ENCODE results near the gene C22orf15. TPM values are rescaled to one million over a fixed set of nuclear protein-coding genes. Genes with fewer than 3 reads are reported as not detected.

C22orf15 gene
- total RNA-seq, 3 donors from 2014 or later = 0.11 to 0.30 TPM; not detected in 1

DNA sequence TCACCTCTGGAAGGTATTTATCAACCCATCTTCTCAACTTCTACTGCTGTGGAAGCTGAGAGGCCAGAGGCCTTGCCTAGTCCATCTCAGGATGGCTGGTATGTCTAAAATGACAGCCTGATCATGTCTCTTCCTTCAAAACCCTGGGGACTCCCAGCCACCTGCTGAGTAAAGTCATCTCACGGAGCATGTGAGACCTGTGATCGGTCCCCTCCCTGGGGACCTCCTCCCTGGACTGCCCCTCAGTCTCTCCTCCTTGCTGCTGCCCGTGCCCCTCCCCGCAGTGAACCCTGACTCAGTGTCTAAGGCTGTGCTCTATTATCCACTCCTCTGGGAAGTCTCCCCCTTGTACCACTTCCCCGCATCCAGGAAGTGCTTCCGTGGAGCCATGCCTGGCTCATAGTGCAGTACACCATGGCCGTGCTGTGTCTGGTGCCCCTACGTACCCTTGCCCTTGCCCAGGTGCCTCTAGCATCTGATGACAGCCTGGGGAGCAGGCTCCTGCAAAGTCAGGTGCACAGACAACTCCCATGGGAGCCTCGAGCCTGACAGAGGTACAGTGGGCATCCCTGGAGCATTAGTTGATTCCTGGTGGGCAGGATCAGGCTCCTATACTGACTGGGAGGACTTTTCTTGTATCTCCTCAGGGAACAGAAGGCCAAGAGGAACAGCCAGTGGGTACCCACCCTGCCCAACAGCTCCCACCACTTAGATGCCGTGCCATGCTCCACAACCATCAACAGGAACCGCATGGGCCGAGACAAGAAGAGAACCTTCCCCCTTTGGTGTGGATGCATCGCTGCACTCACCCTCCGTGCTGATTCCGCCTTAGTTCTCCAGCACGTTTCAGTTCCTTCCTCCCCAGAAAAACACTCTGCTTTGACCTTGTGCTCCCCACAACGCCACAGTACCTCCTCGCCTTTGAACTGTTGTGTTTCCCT is 37.8 kb downstream of the C22orf15 start:
- no peaks in the 10 kb centered on the region for H3K9me3 Mint-ChIP-seq
- peaks cover 1% of the 10 kb centered on the region for H3K4me1 Mint-ChIP-seq (ENCODE audit: low read depth)
- no peaks in the 10 kb centered on the region for H3K27me3 Mint-ChIP-seq (ENCODE audit: low read depth)
- DNase-seq = no peak
- H3K4me3 Mint-ChIP-seq = no peak overlapping the region
- ATAC-seq = no peak
- peaks cover 32% of the 10 kb centered on the region for H3K36me3 Mint-ChIP-seq (ENCODE audit: insufficient read depth)

- no peak for ATAC-seq
- Mint-ChIP-seq H3K27me3 (ENCODE audit: low read depth) (no peaks in the 10 kb centered on the region), H3K9me3 (no peaks in the 10 kb centered on the region), H3K36me3 (ENCODE audit: insufficient read depth) (peaks cover 34% of the 10 kb centered on the region), H3K4me3 (no peak overlapping the region), H3K4me1 (ENCODE audit: low read depth) (peaks cover 1% of the 10 kb centered on the region)
- no peak for DNase-seq
Measured at GRCh38 chr22:23801238-23801821, 38.5 kb downstream of the C22orf15 start.

GRCh38 chr22:23801886-23802377 is 39.1 kb downstream of the C22orf15 start:
- no peak for DNase-seq
- Mint-ChIP-seq H3K9me3 (no peaks in the 10 kb centered on the region), H3K36me3 (ENCODE audit: insufficient read depth) (peaks cover 34% of the 10 kb centered on the region), H3K4me3 (no peak overlapping the region), H3K4me1 (ENCODE audit: low read depth) (peaks cover 1% of the 10 kb centered on the region), H3K27me3 (ENCODE audit: low read depth) (no peaks in the 10 kb centered on the region)
- ATAC-seq = no peak

- H3K9me3 Mint-ChIP-seq = no peaks in the 10 kb centered on the region
- peaks cover 41% of the 10 kb centered on the region for H3K36me3 Mint-ChIP-seq (ENCODE audit: insufficient read depth)
- H3K4me3 Mint-ChIP-seq = no peak overlapping the region
- H3K27me3 Mint-ChIP-seq (ENCODE audit: low read depth) = no peaks in the 10 kb centered on the region
- DNase-seq (no peak), ATAC-seq (no peak)
- peaks cover 1% of the 10 kb centered on the region for H3K4me1 Mint-ChIP-seq (ENCODE audit: low read depth)
Measured at GRCh38 chr22:23803001-23803819, 40.4 kb downstream of the C22orf15 start.

GRCh38 chr22:23804781-23805291 is 42.0 kb downstream of the C22orf15 start:
- no peak overlapping the region for H3K4me3 Mint-ChIP-seq
- peaks cover 41% of the 10 kb centered on the region for H3K36me3 Mint-ChIP-seq (ENCODE audit: insufficient read depth)
- H3K27me3 Mint-ChIP-seq (ENCODE audit: low read depth) = no peaks in the 10 kb centered on the region
- no peaks in the 10 kb centered on the region for H3K9me3 Mint-ChIP-seq
- ATAC-seq (no peak), DNase-seq (no peak)
- H3K4me1 Mint-ChIP-seq (ENCODE audit: low read depth) = peaks cover 1% of the 10 kb centered on the region

DNA sequence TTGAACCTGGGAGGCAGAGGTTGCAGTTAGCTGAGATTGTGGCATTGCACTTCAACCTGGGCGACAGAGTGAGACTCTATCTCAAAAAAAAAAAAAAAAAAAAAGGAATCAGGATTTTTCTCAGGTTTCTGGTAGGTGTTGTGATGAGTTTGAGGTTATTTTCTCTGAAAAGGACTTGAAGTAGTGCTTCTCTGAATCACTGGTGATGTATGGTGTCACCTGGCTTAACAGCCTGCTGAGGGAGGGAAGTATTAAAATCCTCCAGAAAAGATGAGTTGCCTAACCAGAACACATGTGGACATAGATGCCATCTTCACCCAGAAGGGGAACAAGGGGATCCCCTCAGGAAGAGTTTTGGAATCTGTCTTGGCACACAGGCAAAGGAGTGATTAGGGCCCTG is 44.0 kb downstream of the C22orf15 start:
- H3K9me3 Mint-ChIP-seq = no peaks in the 10 kb centered on the region
- H3K27me3 Mint-ChIP-seq (ENCODE audit: low read depth) = no peaks in the 10 kb centered on the region
- no peak overlapping the region for H3K4me3 Mint-ChIP-seq
- no peaks in the 10 kb centered on the region for H3K4me1 Mint-ChIP-seq (ENCODE audit: low read depth)
- H3K36me3 Mint-ChIP-seq (ENCODE audit: insufficient read depth) = peaks cover 37% of the 10 kb centered on the region
- DNase-seq = no peak
- no peak for ATAC-seq

- Mint-ChIP-seq H3K9me3 (no peaks in the 10 kb centered on the region), H3K36me3 (ENCODE audit: insufficient read depth) (peaks cover 24% of the 10 kb centered on the region), H3K4me1 (ENCODE audit: low read depth) (peaks cover 1% of the 10 kb centered on the region), H3K27me3 (ENCODE audit: low read depth) (no peaks in the 10 kb centered on the region), H3K4me3 (no peak overlapping the region)
- DNase-seq (no peak), ATAC-seq (no peak)
Measured at GRCh38 chr22:23812378-23812777, 49.6 kb downstream of the C22orf15 start.

Other genes starting within 250 kb of the C22orf15 start
- not detected for gene IGLL1, start 182.7 kb upstream of the C22orf15 start, total RNA-seq
- gene DRICH1, start 130.7 kb upstream of the C22orf15 start, total RNA-seq = under 1 TPM; 0.22 to 0.47 (median 0.30) TPM
- gene RGL4, start 72.0 kb upstream of the C22orf15 start, total RNA-seq = 1 to 10 TPM; 3.3 to 7.4 (median 4.1) TPM
- gene ZNF70, start 11.9 kb upstream of the C22orf15 start, total RNA-seq = 1 to 10 TPM; 2.3 to 3.0 (median 2.6) TPM
- not detected for gene VPREB3, start 8.6 kb upstream of the C22orf15 start, total RNA-seq
- 100 to 1,000 TPM; 113 to 204 (median 187) TPM for gene CHCHD10, start 5.0 kb downstream of the C22orf15 start, total RNA-seq
- gene MMP11, start 9.9 kb downstream of the C22orf15 start, total RNA-seq = 1 to 10 TPM in 1 of 3 donors, under 1 TPM in 2; 0.65 to 2.2 (median 0.69) TPM
- gene SMARCB1, start 24.0 kb downstream of the C22orf15 start, total RNA-seq = 100 to 1,000 TPM; 105 to 128 (median 109) TPM
- gene DERL3, start 76.0 kb downstream of the C22orf15 start, total RNA-seq = 1 to 10 TPM; 5.7 to 7.1 (median 6.9) TPM
- 1 to 10 TPM; 2.0 to 3.3 (median 2.4) TPM for gene SLC2A11, start 94.9 kb downstream of the C22orf15 start, total RNA-seq
- gene MIF, start 131.4 kb downstream of the C22orf15 start, total RNA-seq = 1,000 to 10,000 TPM; 1,069 to 1,172 (median 1,160) TPM
- gene GSTT2B, start 198.2 kb downstream of the C22orf15 start, total RNA-seq = not detected
- gene DDTL, start 203.9 kb downstream of the C22orf15 start, total RNA-seq = 1 to 10 TPM in 2 of 3 donors, not detected in 1; 2.2 to 3.0 TPM
- gene DDT, start 211.5 kb downstream of the C22orf15 start, total RNA-seq = 100 to 1,000 TPM in 1 of 3 donors, 10 to 100 TPM in 2; 74.2 to 107 (median 85.1) TPM
- not detected for gene GSTT2, start 217.1 kb downstream of the C22orf15 start, total RNA-seq
- gene GSTT4, start 242.5 kb downstream of the C22orf15 start, total RNA-seq = not detected
- gene CABIN1, start 248.3 kb downstream of the C22orf15 start, total RNA-seq = 10 to 100 TPM; 61.5 to 69.7 (median 67.0) TPM

Measured in activated T-cell treated with anti-CD3 and anti-CD28 coated beads, Interleukin-2, amount 50 U/mL, for 4 hours (primary cell).